ENCODE data around the gene EWSR1. TPM values are rescaled to one million over a fixed set of nuclear protein-coding genes. Genes with fewer than 3 reads are reported as not detected.

EWSR1 gene
- total RNA-seq, 4 donors from 2014 or later: 128 to 169 (median 149) TPM

DNA sequence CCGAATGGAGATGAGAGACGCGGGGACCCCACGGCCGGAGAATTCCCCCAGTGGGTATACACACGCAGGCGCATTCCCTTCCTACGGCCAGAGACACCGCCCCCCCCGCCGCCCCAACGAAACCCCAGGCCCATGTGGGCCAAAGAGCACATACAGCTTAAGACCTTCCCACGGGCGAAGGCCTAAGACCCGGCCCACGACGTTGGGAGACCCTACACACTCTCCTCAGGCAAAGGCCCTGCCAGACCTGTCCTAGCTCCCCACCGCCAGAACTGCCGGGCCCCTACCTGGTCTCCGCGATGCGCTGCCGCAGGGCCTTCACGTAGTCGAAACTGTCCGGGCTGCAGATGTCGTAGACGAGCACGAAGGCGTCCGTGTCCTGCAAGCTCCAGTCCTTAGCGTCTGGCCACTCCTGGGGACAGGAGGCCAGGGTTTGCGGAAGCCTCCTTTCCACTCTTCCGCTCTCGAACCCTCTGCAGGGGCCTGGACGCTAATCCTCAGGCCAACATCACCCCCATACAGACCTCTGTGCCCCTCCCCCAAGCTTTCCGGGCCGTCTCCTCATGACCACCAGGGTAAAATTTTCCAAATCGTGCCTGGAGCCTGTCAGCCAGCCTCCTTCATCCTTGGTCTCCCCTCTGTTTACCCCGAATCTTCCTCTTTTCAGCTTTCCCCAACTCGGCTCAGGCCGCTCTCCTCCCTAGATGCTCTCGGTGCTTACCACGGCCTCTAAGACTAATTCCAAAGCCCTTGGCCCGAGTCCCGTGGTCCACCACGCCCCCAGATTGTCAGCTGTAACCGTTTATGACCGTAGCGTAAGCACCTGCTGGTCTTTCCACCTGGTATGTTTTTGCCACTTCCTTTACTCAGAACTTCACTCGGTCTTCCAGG lies 45.8 kb downstream of the EWSR1 start:
- no peak overlapping the region for H3K4me3 ChIP-seq (ENCODE audit: low read depth, poor library complexity, severe bottlenecking)
- no peak for TF ChIP-seq POLR2A (IDR thresholded peaks at IDR 0.05)
- TF ChIP-seq, protein P1, sequence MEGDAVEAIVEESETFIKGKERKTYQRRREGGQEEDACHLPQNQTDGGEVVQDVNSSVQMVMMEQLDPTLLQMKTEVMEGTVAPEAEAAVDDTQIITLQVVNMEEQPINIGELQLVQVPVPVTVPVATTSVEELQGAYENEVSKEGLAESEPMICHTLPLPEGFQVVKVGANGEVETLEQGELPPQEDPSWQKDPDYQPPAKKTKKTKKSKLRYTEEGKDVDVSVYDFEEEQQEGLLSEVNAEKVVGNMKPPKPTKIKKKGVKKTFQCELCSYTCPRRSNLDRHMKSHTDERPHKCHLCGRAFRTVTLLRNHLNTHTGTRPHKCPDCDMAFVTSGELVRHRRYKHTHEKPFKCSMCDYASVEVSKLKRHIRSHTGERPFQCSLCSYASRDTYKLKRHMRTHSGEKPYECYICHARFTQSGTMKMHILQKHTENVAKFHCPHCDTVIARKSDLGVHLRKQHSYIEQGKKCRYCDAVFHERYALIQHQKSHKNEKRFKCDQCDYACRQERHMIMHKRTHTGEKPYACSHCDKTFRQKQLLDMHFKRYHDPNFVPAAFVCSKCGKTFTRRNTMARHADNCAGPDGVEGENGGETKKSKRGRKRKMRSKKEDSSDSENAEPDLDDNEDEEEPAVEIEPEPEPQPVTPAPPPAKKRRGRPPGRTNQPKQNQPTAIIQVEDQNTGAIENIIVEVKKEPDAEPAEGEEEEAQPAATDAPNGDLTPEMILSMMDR (IDR thresholded peaks at IDR 0.05): no peak
- WGBS, 2 donors: 19 to 20% methylated on average over 33 to 34 of the region's 51 CpGs
- intact Hi-C loops (cut with DNase I; ENCODE audit: low total_unique reads): no loop called here
- DNase-seq (ENCODE audit: low spot score in 2 of 2): no peak

DNA sequence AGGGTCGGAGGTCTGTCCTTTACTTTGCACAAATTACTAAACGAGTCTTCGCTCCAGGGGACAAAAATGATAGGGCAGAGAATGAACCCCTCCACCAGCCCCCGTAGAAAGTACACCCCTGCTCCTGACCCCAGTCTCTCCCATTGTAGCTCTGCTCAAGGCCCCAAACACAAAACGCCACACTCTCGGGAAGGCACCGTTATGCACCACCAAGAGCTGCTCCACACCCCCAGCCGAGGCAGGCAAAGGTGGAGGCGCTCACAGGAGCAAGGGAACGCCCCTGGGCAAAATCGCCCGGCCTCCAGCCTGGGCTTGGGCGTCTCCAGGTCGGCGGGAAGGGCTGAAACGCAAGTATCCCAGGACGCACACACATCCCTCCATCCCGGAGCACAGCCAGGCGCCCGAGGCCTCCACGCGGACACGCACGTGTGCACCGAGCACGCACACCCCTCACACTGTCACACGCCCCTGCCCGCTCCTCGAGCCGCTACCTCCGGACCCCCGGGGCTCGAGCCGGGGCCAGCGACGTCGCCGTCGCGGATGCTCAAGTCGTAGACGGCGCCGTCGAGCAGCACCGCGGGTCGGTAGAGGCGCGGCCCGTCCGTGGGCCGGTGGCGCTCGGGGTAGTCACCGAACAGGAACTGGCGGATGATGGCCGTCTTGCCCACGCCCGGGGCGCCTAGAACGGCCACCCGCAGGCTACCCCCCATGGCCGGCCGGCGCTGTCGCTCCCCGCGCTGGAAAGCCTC lies 46.6 kb downstream of the EWSR1 start:
- WGBS, 2 donors: 2 to 11% methylated on average over 8 to 53 of the region's 69 CpGs
- intact Hi-C loops (cut with DNase I; ENCODE audit: low total_unique reads): no loop called here
- TF ChIP-seq POLR2A (IDR thresholded peaks at IDR 0.05): no peak
- TF ChIP-seq, protein P1 (IDR thresholded peaks at IDR 0.05): no peak
- no peak for DNase-seq (ENCODE audit: low spot score in 2 of 2)
- H3K4me3 ChIP-seq (ENCODE audit: low read depth, poor library complexity, severe bottlenecking): peak overlapping the region; percentile 32

DNA sequence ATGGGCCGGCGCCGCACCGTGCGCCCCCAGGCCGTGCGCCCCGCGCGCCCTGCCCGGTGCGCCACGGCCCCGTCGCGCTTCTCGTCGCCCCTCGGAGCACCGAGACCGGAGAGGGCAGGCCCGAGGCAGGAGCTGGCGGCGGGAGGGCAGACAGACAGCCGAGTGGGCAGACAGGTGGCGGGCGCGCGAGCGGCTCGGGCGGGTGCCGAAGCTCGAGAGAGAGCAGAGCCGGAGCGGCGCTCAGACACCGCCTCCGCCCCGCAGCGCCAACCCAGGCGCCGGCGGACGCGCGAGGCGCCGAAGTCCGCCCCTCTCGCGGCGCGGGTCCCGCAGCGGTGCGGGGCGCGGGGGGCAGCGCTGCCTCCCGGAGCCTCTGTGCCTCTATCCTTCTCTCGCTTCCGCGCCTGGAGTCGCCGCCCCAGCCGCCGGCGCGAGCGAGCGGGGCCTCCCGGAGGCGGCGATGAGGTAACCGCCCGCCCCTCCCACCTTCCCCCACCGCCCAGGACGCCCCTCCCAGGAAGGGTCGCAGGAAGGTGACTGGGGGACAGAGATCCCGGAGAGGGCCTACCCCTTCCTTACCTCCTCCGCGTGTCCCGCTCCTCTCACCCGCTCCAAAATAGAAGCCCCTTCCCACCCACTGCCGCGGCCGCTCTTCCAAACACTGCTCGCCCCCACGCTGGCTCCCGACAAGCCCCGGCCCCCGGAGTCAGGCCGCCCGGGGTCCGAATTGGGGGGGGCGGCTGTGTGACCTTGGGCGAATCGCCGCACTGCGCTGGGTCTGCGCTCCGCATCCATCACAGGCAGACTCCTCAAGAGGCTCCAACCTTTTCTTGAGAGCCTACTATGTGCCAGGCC lies 47.4 kb downstream of the EWSR1 start, which contains the start of gene RASL10A:
Gene RASL10A (minus strand): TSS at position 412 of the 855 bp plus-strand sequence. CDS start 451 bp downstream, outside the sequence.
- TF ChIP-seq, protein P1 (IDR thresholded peaks at IDR 0.05): no peak
- TF ChIP-seq POLR2A (IDR thresholded peaks at IDR 0.05): no peak
- peak within 1 kb of the TSS; percentile 32 for H3K4me3 ChIP-seq (ENCODE audit: low read depth, poor library complexity, severe bottlenecking)
- no peak for DNase-seq (ENCODE audit: low spot score in 2 of 2)
- WGBS, 2 donors: 13 to 23% methylated on average over 40 to 45 of the region's 103 CpGs
- intact Hi-C loops (cut with DNase I; ENCODE audit: low total_unique reads): no loop called here

DNA sequence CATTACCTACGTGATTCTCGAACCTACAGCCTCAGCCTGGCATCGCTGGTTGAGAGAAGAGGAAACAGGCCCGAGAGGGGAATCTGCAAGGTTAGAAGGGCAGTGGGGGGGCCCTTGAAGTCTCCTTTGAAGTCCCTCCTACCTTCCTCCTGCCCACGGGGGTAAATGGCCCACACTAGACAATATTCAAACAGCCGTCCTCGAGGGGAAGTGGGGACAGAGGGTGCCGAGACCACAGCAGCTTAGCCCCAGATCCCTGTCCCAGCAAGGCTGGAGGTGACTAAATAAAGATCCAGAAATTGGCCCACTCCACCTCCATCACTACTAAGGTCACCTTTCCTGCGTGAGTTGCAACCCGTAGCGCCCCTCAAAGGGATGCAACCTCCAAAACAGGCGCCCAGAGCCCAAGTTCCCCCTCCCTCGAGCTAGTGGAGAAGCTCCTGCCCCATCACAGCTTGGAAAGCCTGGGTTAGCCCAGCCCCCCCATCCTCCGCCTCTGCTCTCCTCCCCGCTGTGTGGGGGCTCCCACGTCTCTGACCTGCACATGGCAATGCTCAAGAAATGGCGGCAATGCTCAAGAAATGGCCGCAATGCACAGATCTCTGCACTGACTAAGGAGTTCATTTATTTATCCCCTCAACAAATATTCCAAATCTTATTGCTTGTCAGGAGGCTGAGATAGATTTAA lies 48.2 kb downstream of the EWSR1 start:
- WGBS, 2 donors: 72 to 78% methylated on average over 16 to 17 of the region's 18 CpGs
- intact Hi-C loops (cut with DNase I; ENCODE audit: low total_unique reads): no loop called here
- no peak overlapping the region for H3K4me3 ChIP-seq (ENCODE audit: low read depth, poor library complexity, severe bottlenecking)
- no peak for DNase-seq (ENCODE audit: low spot score in 2 of 2)
- TF ChIP-seq POLR2A (IDR thresholded peaks at IDR 0.05): no peak
- TF ChIP-seq, protein P1 (IDR thresholded peaks at IDR 0.05): no peak
